ENCODE data around the gene ARL14EP. TPM values are rescaled to one million over a fixed set of nuclear protein-coding genes. Genes with fewer than 3 reads are reported as not detected.

ARL14EP gene
- total RNA-seq, 1 donor = 29.7 TPM

- H3K36me3 ChIP-seq (ENCODE audit: insufficient read depth, low read length) = no peaks in the 10 kb centered on the region
- H2AFZ ChIP-seq (ENCODE audit: low read length) = no peak overlapping the region
- TF ChIP-seq CTCF (IDR thresholded peaks at IDR 0.05; ENCODE audit: extremely low read depth, low read depth, low read length) = no peak
- no peaks in the 10 kb centered on the region for H3K4me1 ChIP-seq (ENCODE audit: insufficient read depth, low read length)
- H4K20me1 ChIP-seq (ENCODE audit: insufficient read depth, low read length) = no peaks in the 10 kb centered on the region
- H3K4me2 ChIP-seq (ENCODE audit: insufficient read depth, low read length) = no peak overlapping the region
- no peak for DNase-seq (ENCODE audit: insufficient read length, low spot score, missing footprints)
- H3K4me3 ChIP-seq (ENCODE audit: insufficient read depth, low read length) = no peak overlapping the region
- H3K9me3 ChIP-seq (ENCODE audit: low read depth, low read length) = no peaks in the 10 kb centered on the region
- no peaks in the 10 kb centered on the region for H3K27me3 ChIP-seq (ENCODE audit: insufficient read depth, low read length)
- no peaks in the 10 kb centered on the region for H3K79me2 ChIP-seq (ENCODE audit: insufficient read depth, low read length)
- no peak overlapping the region for H3K27ac ChIP-seq (ENCODE audit: low read depth, low read length)
These were observed 57.9 kb downstream of the ARL14EP start for GRCh38 chr11:30380846-30381245.

- Histone ChIP-seq H3K36me3 (ENCODE audit: insufficient read depth, low read length) (no peaks in the 10 kb centered on the region), H3K9me3 (ENCODE audit: low read depth, low read length) (no peaks in the 10 kb centered on the region), H3K27ac (ENCODE audit: low read depth, low read length) (no peak overlapping the region), H3K27me3 (ENCODE audit: insufficient read depth, low read length) (no peaks in the 10 kb centered on the region), H4K20me1 (ENCODE audit: insufficient read depth, low read length) (no peaks in the 10 kb centered on the region), H3K4me3 (ENCODE audit: insufficient read depth, low read length) (no peak overlapping the region), H3K4me2 (ENCODE audit: insufficient read depth, low read length) (no peak overlapping the region), H3K79me2 (ENCODE audit: insufficient read depth, low read length) (no peaks in the 10 kb centered on the region), H3K4me1 (ENCODE audit: insufficient read depth, low read length) (no peaks in the 10 kb centered on the region), H2AFZ (ENCODE audit: low read length) (no peak overlapping the region)
- TF ChIP-seq CTCF (IDR thresholded peaks at IDR 0.05; ENCODE audit: extremely low read depth, low read depth, low read length) = no peak
- DNase-seq (ENCODE audit: insufficient read length, low spot score, missing footprints) = no peak
These were observed 59.0 kb downstream of the ARL14EP start for GRCh38 chr11:30381879-30382278.

Other genes with a start within 250 kb of the ARL14EP start
- gene FSHB, start 92.1 kb upstream of the ARL14EP start, total RNA-seq = not detected in 2 replicates